Body of pancreas (tissue), 4 donors: ENCODE measurements around the gene PACRG.

ENCODE experiments used
- POLR2A ChIP-seq, 3 donors: fragments of 450-650 bp; IDR thresholded peaks; one replicate each; pipeline ENCODE4 v1.6.1; 2016; ENCODE audit warnings: antibody characterized with exemption in 3 of 3, mild to moderate bottlenecking in 2 of 3
- TF ChIP-seq, protein P1 (sequence below), 7 experiments: fragments of 450-650 bp in 4 of 7; fragments of 200-600 bp in 3 of 7; sonication (generic) in 3 of 7; IDR thresholded peaks; one replicate each; pipeline ENCODE4 v1.5.1; 2016 to 2019; ENCODE audit warnings: antibody characterized with exemption in 7 of 7

DNA sequence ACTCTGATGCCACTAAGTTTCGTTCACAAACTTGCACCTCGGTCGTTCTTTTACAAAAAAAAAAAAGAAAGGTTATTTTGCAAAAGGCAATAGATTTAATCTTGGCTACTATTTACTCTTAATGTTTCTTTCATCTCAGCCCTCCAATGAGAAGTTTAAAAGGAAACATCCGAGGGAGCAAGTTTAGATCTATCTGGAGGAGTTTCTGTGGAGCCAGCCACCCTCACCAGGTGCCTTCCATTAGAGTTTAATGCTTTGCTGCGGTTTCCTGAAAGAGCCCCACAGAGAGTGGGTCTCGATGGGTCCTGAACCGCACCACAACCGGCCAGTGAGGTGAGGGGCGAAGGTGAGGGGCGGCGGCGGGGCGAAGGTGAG, 840 bp upstream of the PACRG start:
- no peak for TF ChIP-seq POLR2A (IDR thresholded peaks at IDR 0.05)
- TF ChIP-seq, protein P1, sequence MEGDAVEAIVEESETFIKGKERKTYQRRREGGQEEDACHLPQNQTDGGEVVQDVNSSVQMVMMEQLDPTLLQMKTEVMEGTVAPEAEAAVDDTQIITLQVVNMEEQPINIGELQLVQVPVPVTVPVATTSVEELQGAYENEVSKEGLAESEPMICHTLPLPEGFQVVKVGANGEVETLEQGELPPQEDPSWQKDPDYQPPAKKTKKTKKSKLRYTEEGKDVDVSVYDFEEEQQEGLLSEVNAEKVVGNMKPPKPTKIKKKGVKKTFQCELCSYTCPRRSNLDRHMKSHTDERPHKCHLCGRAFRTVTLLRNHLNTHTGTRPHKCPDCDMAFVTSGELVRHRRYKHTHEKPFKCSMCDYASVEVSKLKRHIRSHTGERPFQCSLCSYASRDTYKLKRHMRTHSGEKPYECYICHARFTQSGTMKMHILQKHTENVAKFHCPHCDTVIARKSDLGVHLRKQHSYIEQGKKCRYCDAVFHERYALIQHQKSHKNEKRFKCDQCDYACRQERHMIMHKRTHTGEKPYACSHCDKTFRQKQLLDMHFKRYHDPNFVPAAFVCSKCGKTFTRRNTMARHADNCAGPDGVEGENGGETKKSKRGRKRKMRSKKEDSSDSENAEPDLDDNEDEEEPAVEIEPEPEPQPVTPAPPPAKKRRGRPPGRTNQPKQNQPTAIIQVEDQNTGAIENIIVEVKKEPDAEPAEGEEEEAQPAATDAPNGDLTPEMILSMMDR (IDR thresholded peaks at IDR 0.05), result no peak
